Measurements from ENCODE around the gene DNAI1.
A peak's percentile ranks its signal among the peaks of the same experiment; 100 is the strongest.

Gene DNAI1

GRCh38 chr9:34559624-34560455 lies 101.2 kb downstream of the DNAI1 start:
- DNase-seq = peak; percentile 42

GRCh38 chr9:34560599-34561214 lies 102.1 kb downstream of the DNAI1 start:
- no peak for DNase-seq

DNA sequence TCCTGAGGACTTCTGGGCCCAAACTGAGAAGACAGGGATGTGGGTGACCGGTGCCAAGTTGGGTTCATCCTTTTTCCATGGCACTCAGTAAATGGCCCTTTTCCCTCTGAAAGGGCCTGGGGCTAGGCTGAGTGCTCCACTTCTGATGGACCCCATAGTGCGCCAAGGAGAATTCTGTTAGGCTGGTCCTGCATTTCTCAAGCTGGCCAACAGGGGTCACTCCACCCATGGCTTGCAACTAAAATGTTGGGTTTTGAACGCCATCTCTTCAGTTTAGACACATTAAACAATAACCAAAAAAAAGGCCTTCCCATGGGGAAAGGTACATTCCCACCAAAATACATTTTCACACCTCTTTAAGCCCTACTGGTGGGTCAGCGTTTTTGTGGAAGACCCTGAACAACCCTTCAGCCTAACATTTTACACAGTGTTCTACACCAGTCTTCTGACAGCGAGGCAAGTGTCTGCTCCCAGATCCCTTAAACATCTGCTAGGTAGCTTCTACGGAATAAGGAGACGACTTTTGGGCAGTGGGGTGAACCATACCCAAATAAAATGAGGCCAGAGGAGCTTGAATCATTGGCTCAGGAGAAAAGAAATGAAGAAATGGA lies 103.6 kb downstream of the DNAI1 start:
- DNase-seq = no peak

GRCh38 chr9:34563262-34563661 lies 104.7 kb downstream of the DNAI1 start:
- no peak for DNase-seq

DNA sequence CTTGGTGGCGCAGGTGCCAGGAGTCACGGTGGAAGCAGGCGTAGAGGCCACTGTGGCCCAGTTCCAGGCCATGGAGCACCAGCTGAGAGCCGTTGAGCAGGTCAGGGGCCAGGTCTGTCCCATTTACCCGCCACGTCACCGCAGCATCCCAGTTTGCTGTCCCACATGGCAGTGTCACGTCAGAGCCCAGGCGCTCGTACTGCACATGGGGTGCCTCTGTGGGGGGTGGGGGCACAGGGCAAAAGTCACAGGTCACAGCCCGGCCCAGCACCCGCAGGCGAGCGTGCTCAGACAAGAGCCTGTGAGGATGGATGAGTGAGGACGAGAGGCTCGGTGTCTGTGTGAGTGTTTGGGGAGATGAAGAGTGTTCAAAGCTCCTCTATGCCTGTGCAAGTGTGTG lies 106.0 kb downstream of the DNAI1 start:
- DNase-seq = no peak

- DNase-seq = no peak
These were observed 107.3 kb downstream of the DNAI1 start for GRCh38 chr9:34565856-34566255.

- DNase-seq = no peak
These were observed 107.7 kb downstream of the DNAI1 start for GRCh38 chr9:34566322-34566721.

- no peak for DNase-seq
These were observed 108.4 kb downstream of the DNAI1 start for GRCh38 chr9:34566972-34567371.

GRCh38 chr9:34568133-34568532 lies 109.5 kb downstream of the DNAI1 start:
- no peak for DNase-seq

GRCh38 chr9:34568774-34569173 lies 110.2 kb downstream of the DNAI1 start:
- DNase-seq = no peak

DNA sequence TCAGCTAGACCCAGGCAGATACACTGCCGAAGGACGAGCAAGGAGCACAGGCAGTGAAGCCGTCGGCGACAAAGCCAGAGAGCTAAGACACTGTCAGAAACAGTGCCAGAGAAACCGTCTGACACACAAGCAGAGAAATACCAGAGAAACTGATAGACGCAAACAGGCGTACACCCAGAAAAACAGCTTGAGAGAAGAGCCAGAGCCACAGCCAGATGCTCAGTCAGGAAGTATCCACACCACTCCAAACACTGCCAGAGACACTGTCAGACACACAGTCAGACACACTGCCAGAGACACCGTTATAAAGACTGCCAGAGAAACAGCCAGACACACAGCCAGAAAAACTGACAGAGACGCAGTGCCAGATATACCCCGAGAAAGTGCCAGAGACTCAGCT lies 111.8 kb downstream of the DNAI1 start:
- no peak for DNase-seq

All from fibroblast of skin of scalp (primary cell).